ENCODE results near the gene PTPRH. TPM values are rescaled to one million over a fixed set of nuclear protein-coding genes. Genes with fewer than 3 reads are reported as not detected.

The PTPRH gene
- total RNA-seq, 4 donors from 2014 or later: 0.42 to 2.7 (median 1.4) TPM

- Histone ChIP-seq H3K4me1 (peaks cover 57 to 74% (median 73%) of the 10 kb centered on the region in 4 donors), H3K4me3 (peak overlapping the region; percentile 94 to 99 (median 98)), H3K36me3 (peaks cover 0 to 4% (median 0%) of the 10 kb centered on the region in 4 donors), H3K9me3 (no peaks in the 10 kb centered on the region), H3K27me3 (no peaks in the 10 kb centered on the region), H3K27ac (replicated peaks in 1 of 4) (peak overlapping the region in 2 of 4 donors; percentile 90 to 93)
- DNase-seq (ENCODE audit: extremely low spot score): no peak
- 44% methylated on average over 22 of the region's 22 CpGs for WGBS
- TF ChIP-seq CTCF (IDR thresholded peaks at IDR 0.05) (no peak), POLR2AphosphoS5 (IDR thresholded peaks at IDR 0.05) (no peak), EP300 (IDR thresholded peaks at IDR 0.05) (no peak), POLR2A (IDR thresholded peaks at IDR 0.05; ENCODE audit: low read depth) (no peak)
- intact Hi-C loops (cut with DNase I): loop anchor here (5.0 kb wide), 1 partner anchor 40 kb away; no protein-coding TSS in a partner anchor
Measured at GRCh38 chr19:55256562-55257460, 47.5 kb upstream of the PTPRH start.

GRCh38 chr19:55255618-55256423, 46.5 kb upstream of the PTPRH start:
- 69% methylated on average over 10 of the region's 17 CpGs for WGBS
- intact Hi-C loops (cut with DNase I): loop anchor here (5.0 kb wide), 1 partner anchor 39 kb away; no protein-coding TSS in a partner anchor
- H3K9me3 ChIP-seq: no peaks in the 10 kb centered on the region
- peak overlapping the region in 2 of 4 donors; percentile 25 to 42 for H3K27ac ChIP-seq (replicated peaks in 1 of 4)
- H3K4me3 ChIP-seq: peak overlapping the region in 1 of 4 donors; percentile 19
- TF ChIP-seq POLR2AphosphoS5 (IDR thresholded peaks at IDR 0.05) (no peak), EP300 (IDR thresholded peaks at IDR 0.05) (no peak), POLR2A (IDR thresholded peaks at IDR 0.05; ENCODE audit: low read depth) (no peak), CTCF (IDR thresholded peaks at IDR 0.05) (no peak)
- no peak for DNase-seq (ENCODE audit: extremely low spot score)
- no peaks in the 10 kb centered on the region for H3K27me3 ChIP-seq
- peaks cover 65 to 84% (median 82%) of the 10 kb centered on the region in 4 donors for H3K4me1 ChIP-seq
- peaks cover 0 to 4% (median 0%) of the 10 kb centered on the region in 4 donors for H3K36me3 ChIP-seq

GRCh38 chr19:55254625-55254977, 45.3 kb upstream of the PTPRH start:
- H3K9me3 ChIP-seq: no peaks in the 10 kb centered on the region
- H3K27ac ChIP-seq (replicated peaks in 1 of 4): peak overlapping the region; percentile 34 to 56 (median 49)
- DNase-seq (ENCODE audit: extremely low spot score): no peak
- TF ChIP-seq EP300 (IDR thresholded peaks at IDR 0.05) (no peak), CTCF (IDR thresholded peaks at IDR 0.05) (no peak), POLR2A (IDR thresholded peaks at IDR 0.05; ENCODE audit: low read depth) (no peak), POLR2AphosphoS5 (IDR thresholded peaks at IDR 0.05) (no peak)
- 75% methylated on average over 3 of the region's 6 CpGs for WGBS
- intact Hi-C loops (cut with DNase I): no loop called here
- peak overlapping the region; percentile 25 to 39 (median 26) for H3K4me3 ChIP-seq
- no peaks in the 10 kb centered on the region for H3K27me3 ChIP-seq
- peaks cover 0 to 12% (median 4%) of the 10 kb centered on the region in 4 donors for H3K36me3 ChIP-seq
- peaks cover 61 to 88% (median 79%) of the 10 kb centered on the region in 4 donors for H3K4me1 ChIP-seq

- peak overlapping the region; percentile 34 to 56 (median 49) for H3K27ac ChIP-seq (replicated peaks in 1 of 4)
- 55% methylated on average over 21 of the region's 23 CpGs for WGBS
Measured at GRCh38 chr19:55253842-55254624, 44.7 kb upstream of the PTPRH start.

More at GRCh38 chr19:55253842-55254624, 44.7 kb upstream of the PTPRH start:
- TF ChIP-seq CTCF (IDR thresholded peaks at IDR 0.05) (no peak), POLR2AphosphoS5 (IDR thresholded peaks at IDR 0.05) (no peak), EP300 (IDR thresholded peaks at IDR 0.05) (no peak), POLR2A (IDR thresholded peaks at IDR 0.05; ENCODE audit: low read depth) (no peak)
- intact Hi-C loops (cut with DNase I): no loop called here
- Histone ChIP-seq H3K36me3 (peaks cover 0 to 14% (median 4%) of the 10 kb centered on the region in 4 donors), H3K4me3 (peak overlapping the region; percentile 25 to 39 (median 26)), H3K9me3 (no peaks in the 10 kb centered on the region), H3K27me3 (no peaks in the 10 kb centered on the region), H3K4me1 (peaks cover 62 to 91% (median 82%) of the 10 kb centered on the region in 4 donors)
- no peak for DNase-seq (ENCODE audit: extremely low spot score)
